Stimulated activated CD4-positive, alpha-beta T cell treated with anti-CD3 and anti-CD28 coated beads, TNF-alpha, amount 100 ng/mL, for 4 hours (primary cell): ENCODE results near the gene DLAT.
A peak's percentile ranks its signal among the peaks of the same experiment; 100 is the strongest.
"Not testable (repeated sequence)": the region's sequence is repeated elsewhere in the genome, so short reads cannot be mapped to it uniquely, and the experiment has no call there.

Experiments used
- DNase-seq, 3 experiments: peaks; one replicate each; pipeline ENCODE4 v3.0.0-alpha.2; 2020; ENCODE audit warnings: low read depth in 3 of 3

Gene DLAT

GRCh38 chr11:112024773-112025678, at the start of gene DLAT:
Gene DLAT, plus strand, starts transcription at chr11:112025408. Its CDS starts 65 bp downstream, at chr11:112025473.
- DNase-seq, result peak; percentile 64 to 74 (median 67)

- DNase-seq, result no peak
These were observed 49.0 kb upstream of the DLAT start for GRCh38 chr11:111976119-111976766.

- DNase-seq, result no peak
These were observed 48.5 kb upstream of the DLAT start for GRCh38 chr11:111976767-111977145.

GRCh38 chr11:111977146-111978027, 47.8 kb upstream of the DLAT start:
- peak in 2 of 3 experiments; percentile 2 to 19 for DNase-seq

GRCh38 chr11:111978028-111978771, 47.0 kb upstream of the DLAT start:
- no peak for DNase-seq

GRCh38 chr11:111980062-111980461, 45.1 kb upstream of the DLAT start:
- DNase-seq, result no peak

- DNase-seq, result no peak
These were observed 43.9 kb upstream of the DLAT start for GRCh38 chr11:111981270-111981669.

- peak; percentile 27 to 45 (median 30) for DNase-seq
These were observed 43.2 kb upstream of the DLAT start for GRCh38 chr11:111982019-111982464.

- no peak for DNase-seq
These were observed 42.5 kb upstream of the DLAT start for GRCh38 chr11:111982541-111983186.

GRCh38 chr11:111983187-111983986, 41.8 kb upstream of the DLAT start:
- DNase-seq, result no peak

- DNase-seq, result no peak
These were observed 38.6 kb upstream of the DLAT start for GRCh38 chr11:111986589-111986988.

- DNase-seq, result no peak
These were observed 34.8 kb upstream of the DLAT start for GRCh38 chr11:111990381-111990780.

GRCh38 chr11:111992206-111992855, 32.9 kb upstream of the DLAT start:
- no peak for DNase-seq

GRCh38 chr11:111996129-111996528, 29.1 kb upstream of the DLAT start:
- DNase-seq, result no peak

- not testable (repeated sequence) for DNase-seq
These were observed 28.5 kb upstream of the DLAT start for GRCh38 chr11:111996669-111997068.

GRCh38 chr11:111999111-111999510, 26.1 kb upstream of the DLAT start:
- DNase-seq, result no peak

- DNase-seq, result no peak
These were observed 24.5 kb upstream of the DLAT start for GRCh38 chr11:112000703-112001102.

GRCh38 chr11:112002491-112003216, 22.6 kb upstream of the DLAT start:
- DNase-seq, result no peak

- DNase-seq, result no peak
These were observed 20.8 kb upstream of the DLAT start for GRCh38 chr11:112004389-112004788.
